EH (cell line): ENCODE results near the gene SLPI.

Source experiments
- DNase-seq: peaks from one replicate; pipeline ENCODE4 v3.0.0-alpha.2; 2015; ENCODE audit warnings: low read depth

SLPI gene

DNA sequence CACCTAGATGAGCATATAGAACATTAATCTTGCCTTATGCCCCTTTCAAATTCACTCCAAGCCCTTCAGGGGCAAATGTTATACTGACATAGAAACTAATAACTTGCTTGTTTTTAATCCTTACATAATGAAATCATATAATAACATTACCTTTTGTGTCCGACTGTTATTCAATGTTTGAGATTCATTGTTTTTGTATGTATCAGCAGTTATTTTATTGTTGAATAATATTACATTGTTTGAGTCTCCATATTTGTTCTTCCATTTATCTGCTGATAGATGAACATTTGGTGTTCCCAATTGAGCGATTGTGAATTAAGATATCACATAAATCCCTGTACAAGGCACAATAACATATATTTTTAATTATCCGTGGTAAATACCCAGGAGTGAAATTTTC is 41.5 kb downstream of the SLPI start:
- no peak for DNase-seq

DNA sequence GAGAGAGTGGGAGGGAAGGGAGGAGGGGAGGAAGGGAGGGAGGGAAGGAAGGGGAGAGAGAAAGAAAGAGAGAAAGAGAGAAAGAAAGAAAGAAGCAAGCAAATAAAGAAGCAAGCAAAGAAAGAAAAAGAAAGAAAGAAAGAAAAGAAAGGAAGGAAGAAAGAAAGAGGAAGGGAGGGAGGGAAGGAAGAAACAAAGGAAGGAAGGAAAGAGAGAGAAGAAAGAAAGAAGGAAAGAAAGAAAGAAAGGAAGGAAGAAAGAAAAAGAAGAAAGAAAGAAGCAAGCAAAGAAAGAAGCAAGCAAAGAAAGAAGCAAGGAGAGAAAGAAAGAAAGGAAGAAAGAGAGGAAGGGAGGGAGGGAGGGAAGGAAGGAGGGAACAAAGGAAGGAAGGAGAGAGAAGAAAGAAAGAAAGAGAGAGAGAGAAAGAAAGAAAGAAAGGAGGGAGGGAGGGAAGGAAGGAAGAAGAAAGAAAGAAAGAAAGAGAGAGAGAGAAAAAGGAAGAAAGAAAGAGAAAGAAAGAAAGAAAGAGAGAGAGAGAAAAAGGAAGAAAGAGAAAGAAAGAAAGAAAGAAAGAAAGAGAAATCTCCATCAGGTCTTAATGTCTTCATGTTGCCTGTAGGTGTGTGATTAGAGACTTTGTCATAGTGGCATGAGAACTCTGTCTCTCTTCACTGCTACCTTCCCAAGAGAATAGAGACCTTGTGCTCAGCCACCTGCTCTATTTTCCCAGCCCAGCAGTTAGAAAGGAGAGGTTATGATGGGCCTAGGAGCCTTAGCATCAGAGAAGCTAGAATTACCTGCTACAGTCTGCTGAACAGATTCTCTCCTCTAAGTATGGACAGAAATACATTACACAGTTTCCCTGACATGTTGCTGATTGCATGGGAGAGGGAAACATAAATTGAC is 42.5 kb downstream of the SLPI start:
- DNase-seq, result no peak

DNA sequence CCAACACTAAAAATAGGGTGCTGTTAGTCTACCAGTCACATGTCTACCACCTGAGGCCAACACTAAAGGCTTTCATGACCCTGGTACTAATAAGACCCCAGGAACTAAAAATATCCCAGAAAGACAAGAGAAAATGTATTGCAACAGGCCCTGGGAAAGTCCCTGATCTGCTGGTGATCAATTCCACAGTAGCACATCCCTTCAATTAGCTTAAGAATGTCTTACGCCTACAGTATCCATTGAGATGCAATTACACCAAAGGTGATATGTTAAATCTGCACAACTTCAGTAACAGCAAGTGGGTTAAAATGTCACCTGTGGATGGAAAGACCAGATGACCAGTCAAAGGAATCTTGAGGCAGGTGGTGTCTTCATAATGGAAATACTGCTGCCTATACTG is 44.4 kb downstream of the SLPI start:
- no peak for DNase-seq

- no peak for DNase-seq
These were observed 47.6 kb downstream of the SLPI start, which contains the start of gene SEMG1 for GRCh38 chr20:45206725-45207124. TSS of gene SEMG1 (plus strand) at chr20:45207033. CDS start at chr20:45207054, 21 bp downstream.
